ENCODE results near the gene SDK1.

SDK1 gene

DNA sequence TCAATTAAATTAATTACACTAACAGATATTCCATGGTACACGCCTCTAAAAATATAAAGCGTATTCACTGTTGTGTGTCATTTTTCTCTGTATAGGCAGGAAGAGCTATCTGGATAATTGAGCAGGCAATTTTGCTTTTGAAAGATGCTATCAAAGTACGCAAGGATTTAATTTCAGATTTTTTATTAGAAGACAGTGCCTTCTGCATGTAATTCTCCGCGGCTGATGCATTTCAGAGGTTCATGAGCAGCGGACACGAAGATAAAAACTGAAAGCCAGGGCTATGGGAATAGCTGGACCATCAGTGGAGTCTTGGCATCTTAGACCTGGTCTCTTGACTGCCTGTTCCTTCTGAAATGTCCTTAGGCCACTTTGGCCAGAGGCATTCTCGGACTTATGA, 35.7 kb upstream of the SDK1 start:
- no peak for DNase-seq (ENCODE audit: low read depth)
- TF ChIP-seq, protein P1, sequence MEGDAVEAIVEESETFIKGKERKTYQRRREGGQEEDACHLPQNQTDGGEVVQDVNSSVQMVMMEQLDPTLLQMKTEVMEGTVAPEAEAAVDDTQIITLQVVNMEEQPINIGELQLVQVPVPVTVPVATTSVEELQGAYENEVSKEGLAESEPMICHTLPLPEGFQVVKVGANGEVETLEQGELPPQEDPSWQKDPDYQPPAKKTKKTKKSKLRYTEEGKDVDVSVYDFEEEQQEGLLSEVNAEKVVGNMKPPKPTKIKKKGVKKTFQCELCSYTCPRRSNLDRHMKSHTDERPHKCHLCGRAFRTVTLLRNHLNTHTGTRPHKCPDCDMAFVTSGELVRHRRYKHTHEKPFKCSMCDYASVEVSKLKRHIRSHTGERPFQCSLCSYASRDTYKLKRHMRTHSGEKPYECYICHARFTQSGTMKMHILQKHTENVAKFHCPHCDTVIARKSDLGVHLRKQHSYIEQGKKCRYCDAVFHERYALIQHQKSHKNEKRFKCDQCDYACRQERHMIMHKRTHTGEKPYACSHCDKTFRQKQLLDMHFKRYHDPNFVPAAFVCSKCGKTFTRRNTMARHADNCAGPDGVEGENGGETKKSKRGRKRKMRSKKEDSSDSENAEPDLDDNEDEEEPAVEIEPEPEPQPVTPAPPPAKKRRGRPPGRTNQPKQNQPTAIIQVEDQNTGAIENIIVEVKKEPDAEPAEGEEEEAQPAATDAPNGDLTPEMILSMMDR (IDR thresholded peaks at IDR 0.05; ENCODE audit: control insufficient read depth, extremely low read depth, insufficient read depth), result no peak
- no peak overlapping the region for H3K4me3 ChIP-seq (ENCODE audit: low read depth, low read length)

DNA sequence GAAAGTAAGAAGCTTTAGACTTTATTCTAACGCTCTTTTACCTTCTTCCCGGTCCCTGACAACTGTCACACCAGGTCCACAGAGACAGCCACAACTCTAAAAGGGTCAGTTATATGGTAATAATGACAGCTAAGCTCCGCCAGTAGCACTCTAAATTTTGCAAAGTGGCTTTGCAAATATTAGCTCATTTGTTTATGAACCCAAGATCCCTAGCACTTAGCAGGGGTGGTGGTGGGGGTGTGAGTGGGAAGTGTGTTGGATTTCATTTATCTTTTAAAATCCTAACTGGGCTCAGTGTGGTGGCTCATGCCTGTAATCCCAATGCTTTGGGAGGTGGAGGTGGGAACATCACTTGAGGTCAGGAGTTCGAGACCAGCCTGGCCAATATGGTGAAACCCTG, 34.8 kb upstream of the SDK1 start:
- TF ChIP-seq, protein P1 (IDR thresholded peaks at IDR 0.05; ENCODE audit: control insufficient read depth, extremely low read depth, insufficient read depth), result no peak
- no peak for DNase-seq (ENCODE audit: low read depth)
- no peak overlapping the region for H3K4me3 ChIP-seq (ENCODE audit: low read depth, low read length)

GRCh38 chr7:3267966-3268690, 32.9 kb upstream of the SDK1 start:
- TF ChIP-seq, protein P1 (IDR thresholded peaks at IDR 0.05; ENCODE audit: control insufficient read depth, extremely low read depth, insufficient read depth), result no peak
- no peak overlapping the region for H3K4me3 ChIP-seq (ENCODE audit: low read depth, low read length)
- DNase-seq (ENCODE audit: low read depth), result no peak

DNA sequence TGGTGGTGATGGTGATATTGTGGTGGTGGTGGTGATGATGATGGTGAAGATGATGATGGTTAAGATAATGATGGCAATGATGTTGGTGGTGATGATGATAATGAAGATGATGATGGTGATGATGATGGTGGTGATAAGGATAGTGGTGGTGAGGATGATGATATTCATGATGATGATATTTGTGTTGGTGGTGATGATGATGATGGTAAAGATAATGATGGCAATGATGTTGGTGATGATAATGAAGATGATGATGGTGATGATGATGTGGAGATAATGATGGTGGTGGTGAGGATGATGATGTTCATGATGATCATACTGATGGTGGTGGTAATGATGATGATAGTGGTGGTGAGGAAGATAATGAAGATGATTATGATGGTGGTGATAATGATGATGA, 30.7 kb upstream of the SDK1 start:
- TF ChIP-seq, protein P1 (IDR thresholded peaks at IDR 0.05; ENCODE audit: control insufficient read depth, extremely low read depth, insufficient read depth), result no peak
- DNase-seq (ENCODE audit: low read depth), result no peak
- H3K4me3 ChIP-seq (ENCODE audit: low read depth, low read length), result no peak overlapping the region

GRCh38 chr7:3271298-3271697, 29.8 kb upstream of the SDK1 start:
- TF ChIP-seq, protein P1 (IDR thresholded peaks at IDR 0.05; ENCODE audit: control insufficient read depth, extremely low read depth, insufficient read depth), result no peak
- no peak overlapping the region for H3K4me3 ChIP-seq (ENCODE audit: low read depth, low read length)
- no peak for DNase-seq (ENCODE audit: low read depth)

- no peak for DNase-seq (ENCODE audit: low read depth)
- TF ChIP-seq, protein P1 (IDR thresholded peaks at IDR 0.05; ENCODE audit: control insufficient read depth, extremely low read depth, insufficient read depth), result no peak
- H3K4me3 ChIP-seq (ENCODE audit: low read depth, low read length), result no peak overlapping the region
Measured at GRCh38 chr7:3272691-3273141, 28.3 kb upstream of the SDK1 start.

- no peak overlapping the region for H3K4me3 ChIP-seq (ENCODE audit: low read depth, low read length)
- DNase-seq (ENCODE audit: low read depth), result no peak
- TF ChIP-seq, protein P1 (IDR thresholded peaks at IDR 0.05; ENCODE audit: control insufficient read depth, extremely low read depth, insufficient read depth), result no peak
Measured at GRCh38 chr7:3274131-3274530, 26.9 kb upstream of the SDK1 start.
